Calu3 (cell line): ENCODE data around the gene SERBP1. TPM values are rescaled to one million over a fixed set of nuclear protein-coding genes. Genes with fewer than 3 reads are reported as not detected.

Experiments
- BruUV-seq: library from RNA; stranded (reverse); fragments of 400-500 nt; replicated peaks from 2 replicates; lab custom pipeline; 2021; lab: Mats Ljungman, UMichigan
- CTCF ChIA-PET: fragments of 300-600 bp; sonication (Branson Sonifier 250); formaldehyde crosslinking; loops from one replicate; lab custom pipeline; 2022; ENCODE audit warnings: antibody characterized with exemption; lab: Charles Lee
- DNase-seq: peaks from one replicate; pipeline ENCODE4 v3.0.0; 2022
- H3K27ac Mint-ChIP-seq: one replicate; pipeline ENCODE4 v1.8.0; 2022; ENCODE audit warnings: mixed read lengths; ENCODE audit not compliant: unreplicated experiment
- H3K27me3 Mint-ChIP-seq: one replicate; pipeline ENCODE4 v1.8.0; 2022; ENCODE audit warnings: mixed read lengths; ENCODE audit not compliant: unreplicated experiment
- H3K36me3 Mint-ChIP-seq: one replicate; pipeline ENCODE4 v1.8.0; 2022; ENCODE audit warnings: mild to moderate bottlenecking, moderate library complexity, mixed read lengths; ENCODE audit not compliant: insufficient read depth, unreplicated experiment
- H3K4me1 Mint-ChIP-seq: one replicate; pipeline ENCODE4 v1.8.0; 2022; ENCODE audit warnings: mild to moderate bottlenecking, low read depth, mixed read lengths; ENCODE audit not compliant: unreplicated experiment
- H3K4me3 Mint-ChIP-seq: one replicate; pipeline ENCODE4 v1.8.0; 2022; ENCODE audit warnings: mild to moderate bottlenecking, low read depth, moderate library complexity, mixed read lengths; ENCODE audit not compliant: unreplicated experiment
- H3K9me3 Mint-ChIP-seq: one replicate; pipeline ENCODE4 v1.8.0; 2022; ENCODE audit warnings: low read depth, mixed read lengths; ENCODE audit not compliant: unreplicated experiment
- CTCF ChIP-seq: fragments of 200-600 bp; IDR thresholded peaks from one replicate; pipeline ENCODE4 v1.8.0; 2022; ENCODE audit warnings: antibody characterized with exemption; ENCODE audit not compliant: unreplicated experiment
- intact Hi-C: fragments of 100-400 bp; cut with micrococcal nuclease; formaldehyde crosslinking; loops from one replicate; pipeline ENCODE4 v1.10.0; 2022; ENCODE audit not compliant: unreplicated experiment
- total RNA-seq: library from RNA; stranded (reverse); gene quantifications from 2 replicates; pipeline ENCODE4 v1.2.3, GENCODE V29; 2022

SERBP1 gene
- total RNA-seq, 1 experiment from 2014 or later, result 226 TPM

GRCh38 chr1:67390041-67390887, 39.9 kb downstream of the SERBP1 start:
- intact Hi-C loops, result no loop called here
- Mint-ChIP-seq H3K4me1 (peaks cover 6% of the 10 kb centered on the region), H3K4me3 (no peak overlapping the region), H3K27ac (no peak overlapping the region), H3K27me3 (no peaks in the 10 kb centered on the region), H3K36me3 (peaks cover 30% of the 10 kb centered on the region), H3K9me3 (no peaks in the 10 kb centered on the region)
- TF ChIP-seq CTCF, result no peak
- no TSS peak for BruUV-seq
- CTCF ChIA-PET, result no interaction called here
- DNase-seq, result no peak

GRCh38 chr1:67383999-67384638, 46.1 kb downstream of the SERBP1 start:
- Mint-ChIP-seq H3K4me3 (no peak overlapping the region), H3K9me3 (peaks cover 6% of the 10 kb centered on the region)

GRCh38 chr1:67382292-67382691, 47.9 kb downstream of the SERBP1 start:
- H3K36me3 Mint-ChIP-seq, result peaks cover 14% of the 10 kb centered on the region
- BruUV-seq, result no TSS peak
- no peak for DNase-seq
- no peak overlapping the region for H3K4me3 Mint-ChIP-seq
- H3K27me3 Mint-ChIP-seq, result no peaks in the 10 kb centered on the region
- peaks cover 6% of the 10 kb centered on the region for H3K9me3 Mint-ChIP-seq
- H3K27ac Mint-ChIP-seq, result no peak overlapping the region
- H3K4me1 Mint-ChIP-seq, result no peaks in the 10 kb centered on the region
- TF ChIP-seq CTCF, result no peak
- CTCF ChIA-PET, result interaction anchor here (0.7 to 0.8 kb wide), 2 partner anchors 45 to 168 kb away, joined by 3 read pairs; no protein-coding TSS in a partner anchor
- intact Hi-C loops, result no loop called here

More at GRCh38 chr1:67383999-67384638, 46.1 kb downstream of the SERBP1 start:
- TF ChIP-seq CTCF, result no peak
- DNase-seq, result no peak
- CTCF ChIA-PET, result no interaction called here
- H3K27ac Mint-ChIP-seq, result no peak overlapping the region
- peaks cover 17% of the 10 kb centered on the region for H3K36me3 Mint-ChIP-seq
- intact Hi-C loops, result no loop called here
- H3K4me1 Mint-ChIP-seq, result no peaks in the 10 kb centered on the region
- no TSS peak for BruUV-seq
- no peaks in the 10 kb centered on the region for H3K27me3 Mint-ChIP-seq

- no peak for DNase-seq
- intact Hi-C loops, result no loop called here
- no TSS peak for BruUV-seq
- Mint-ChIP-seq H3K4me3 (no peak overlapping the region), H3K27me3 (no peaks in the 10 kb centered on the region), H3K9me3 (peaks cover 6% of the 10 kb centered on the region), H3K36me3 (peaks cover 10% of the 10 kb centered on the region), H3K27ac (no peak overlapping the region), H3K4me1 (peaks cover 11% of the 10 kb centered on the region)
- CTCF ChIA-PET, result no interaction called here
- no peak for TF ChIP-seq CTCF
Observed at GRCh38 chr1:67381154-67381553, 49.0 kb downstream of the SERBP1 start.
